Esophagus muscularis mucosa (tissue), 3 donors: Measurements from ENCODE around the gene MRPL33.

Experiments
- POLR2A ChIP-seq: fragments of 450-650 bp; IDR thresholded peaks from one replicate; pipeline ENCODE4 v1.6.1; 2017; ENCODE audit warnings: antibody characterized with exemption, moderate library complexity, mild to moderate bottlenecking, low read depth
- TF ChIP-seq, protein P1 (sequence below), 3 experiments: fragments of 200-600 bp in 2 of 3; fragments of 450-650 bp in 1 of 3; sonication (generic) in 2 of 3; IDR thresholded peaks; one replicate each; pipeline ENCODE4 v1.5.1; 2017 to 2019; ENCODE audit warnings: antibody characterized with exemption in 3 of 3, mild to moderate bottlenecking in 2 of 3, moderate library complexity in 1 of 3

DNA sequence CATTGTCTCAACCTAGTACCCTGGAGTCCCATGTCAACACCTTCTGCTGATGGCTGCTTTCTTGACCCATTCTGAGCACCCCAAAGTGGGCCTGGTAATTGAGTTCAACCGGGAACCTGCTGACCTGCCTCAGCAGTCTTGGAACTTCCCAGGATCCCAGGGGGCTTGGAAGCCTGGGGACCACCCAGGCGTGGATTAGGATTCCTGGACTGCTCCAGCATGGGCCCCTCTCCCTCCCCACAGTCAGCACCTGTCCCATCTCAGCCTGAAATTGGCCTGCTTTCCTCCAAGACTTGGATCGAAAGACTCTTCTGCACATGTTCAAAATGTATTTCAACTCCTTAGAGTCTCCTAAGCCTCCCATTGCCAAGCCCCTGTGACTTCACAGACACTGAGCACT is 15.4 kb upstream of the MRPL33 start:
- TF ChIP-seq, protein P1, sequence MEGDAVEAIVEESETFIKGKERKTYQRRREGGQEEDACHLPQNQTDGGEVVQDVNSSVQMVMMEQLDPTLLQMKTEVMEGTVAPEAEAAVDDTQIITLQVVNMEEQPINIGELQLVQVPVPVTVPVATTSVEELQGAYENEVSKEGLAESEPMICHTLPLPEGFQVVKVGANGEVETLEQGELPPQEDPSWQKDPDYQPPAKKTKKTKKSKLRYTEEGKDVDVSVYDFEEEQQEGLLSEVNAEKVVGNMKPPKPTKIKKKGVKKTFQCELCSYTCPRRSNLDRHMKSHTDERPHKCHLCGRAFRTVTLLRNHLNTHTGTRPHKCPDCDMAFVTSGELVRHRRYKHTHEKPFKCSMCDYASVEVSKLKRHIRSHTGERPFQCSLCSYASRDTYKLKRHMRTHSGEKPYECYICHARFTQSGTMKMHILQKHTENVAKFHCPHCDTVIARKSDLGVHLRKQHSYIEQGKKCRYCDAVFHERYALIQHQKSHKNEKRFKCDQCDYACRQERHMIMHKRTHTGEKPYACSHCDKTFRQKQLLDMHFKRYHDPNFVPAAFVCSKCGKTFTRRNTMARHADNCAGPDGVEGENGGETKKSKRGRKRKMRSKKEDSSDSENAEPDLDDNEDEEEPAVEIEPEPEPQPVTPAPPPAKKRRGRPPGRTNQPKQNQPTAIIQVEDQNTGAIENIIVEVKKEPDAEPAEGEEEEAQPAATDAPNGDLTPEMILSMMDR (IDR thresholded peaks at IDR 0.05): no peak
- TF ChIP-seq POLR2A: no peak
